ENCODE results near the gene INHBA. TPM values are rescaled to one million over a fixed set of nuclear protein-coding genes. Genes with fewer than 3 reads are reported as not detected.

The INHBA gene
- total and polyA plus RNA-seq, 2 experiments from 2014 or later, result 0.94 to 1.3 TPM

DNA sequence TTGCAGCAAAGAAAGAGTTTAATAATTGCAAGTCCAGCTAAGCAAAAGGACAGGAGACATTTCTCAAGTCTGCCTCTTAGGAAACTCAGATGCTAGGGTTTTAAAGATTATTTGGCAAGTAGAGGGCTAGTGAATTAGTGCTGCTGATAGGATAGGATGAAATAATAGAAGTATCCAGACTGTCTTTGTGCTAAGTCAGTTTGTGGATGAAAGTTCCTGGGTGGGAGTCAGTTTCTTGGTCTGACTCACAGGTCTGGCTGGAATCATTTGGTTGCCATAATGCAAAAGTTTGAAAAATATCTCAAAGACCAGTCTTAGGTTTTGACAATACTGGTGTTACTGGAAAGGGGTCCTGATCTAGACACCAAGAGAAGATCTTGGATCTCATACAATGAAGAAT lies 42.6 kb upstream of the INHBA start:
- peaks cover 14% of the 10 kb centered on the region for H3K4me1 Mint-ChIP-seq
- H3K4me3 Mint-ChIP-seq, result no peak overlapping the region
- no peak for ATAC-seq
- Histone ChIP-seq H3K27me3 (ENCODE audit: insufficient read depth) (no peaks in the 10 kb centered on the region), H3K4me3 (no peak overlapping the region), H3K36me3 (ENCODE audit: insufficient read depth) (peaks cover 6% of the 10 kb centered on the region; the same call in 1 of the 2 replicates), H3K79me2 (replicated peaks; ENCODE audit: insufficient read depth) (no peaks in the 10 kb centered on the region), H3K9me2 (ENCODE audit: insufficient read depth) (peaks cover 14% of the 10 kb centered on the region), H4K20me1 (replicated peaks; ENCODE audit: insufficient read depth) (no peaks in the 10 kb centered on the region), H2AFZ (peak overlapping the region; percentile 28; the same call in 1 of the 2 replicates), H3K27ac (ENCODE audit: low read depth) (no peak overlapping the region), H3F3A (replicated peaks; ENCODE audit: low read depth) (no peaks in the 10 kb centered on the region), H3K4me1 (ENCODE audit: insufficient read depth) (0 out of 2 replicates have a peak, but pooled peaks cover 5% of the 10 kb centered on the region), H3K4me2 (no peak overlapping the region)
- peaks cover 26% of the 10 kb centered on the region for H3K36me3 Mint-ChIP-seq (ENCODE audit: low read depth)
- TF ChIP-seq REST (IDR thresholded peaks at IDR 0.05; ENCODE audit: unreplicated experiment) (no peak), STAT1 (IDR thresholded peaks at IDR 0.05; ENCODE audit: unreplicated experiment) (no peak), JUNB (IDR thresholded peaks at IDR 0.05; ENCODE audit: unreplicated experiment) (no peak), ZNF114 (CRISPR knock-in tag; IDR thresholded peaks at IDR 0.05) (no peak), POLR2AphosphoS5 (IDR thresholded peaks at IDR 0.05; ENCODE audit: low read depth) (no peak), CTCF (conservative IDR thresholded peaks at IDR 0.05; ENCODE audit: low read depth in 2 of 2) (no peak), ETS1 (IDR thresholded peaks at IDR 0.05) (no peak), CREB1 (CRISPR knock-in tag; IDR thresholded peaks at IDR 0.05; ENCODE audit: low read depth) (no peak), NANOG (IDR thresholded peaks at IDR 0.05; ENCODE audit: borderline replicate concordance) (no peak), EZH2 (IDR thresholded peaks at IDR 0.05; ENCODE audit: low read depth, unreplicated experiment) (no peak), EZH2phosphoT487 (IDR thresholded peaks at IDR 0.05; ENCODE audit: unreplicated experiment) (no peak), ZNF331 (CRISPR knock-in tag; IDR thresholded peaks at IDR 0.05; ENCODE audit: low read depth) (no peak)
- TF ChIP-seq, protein P1, sequence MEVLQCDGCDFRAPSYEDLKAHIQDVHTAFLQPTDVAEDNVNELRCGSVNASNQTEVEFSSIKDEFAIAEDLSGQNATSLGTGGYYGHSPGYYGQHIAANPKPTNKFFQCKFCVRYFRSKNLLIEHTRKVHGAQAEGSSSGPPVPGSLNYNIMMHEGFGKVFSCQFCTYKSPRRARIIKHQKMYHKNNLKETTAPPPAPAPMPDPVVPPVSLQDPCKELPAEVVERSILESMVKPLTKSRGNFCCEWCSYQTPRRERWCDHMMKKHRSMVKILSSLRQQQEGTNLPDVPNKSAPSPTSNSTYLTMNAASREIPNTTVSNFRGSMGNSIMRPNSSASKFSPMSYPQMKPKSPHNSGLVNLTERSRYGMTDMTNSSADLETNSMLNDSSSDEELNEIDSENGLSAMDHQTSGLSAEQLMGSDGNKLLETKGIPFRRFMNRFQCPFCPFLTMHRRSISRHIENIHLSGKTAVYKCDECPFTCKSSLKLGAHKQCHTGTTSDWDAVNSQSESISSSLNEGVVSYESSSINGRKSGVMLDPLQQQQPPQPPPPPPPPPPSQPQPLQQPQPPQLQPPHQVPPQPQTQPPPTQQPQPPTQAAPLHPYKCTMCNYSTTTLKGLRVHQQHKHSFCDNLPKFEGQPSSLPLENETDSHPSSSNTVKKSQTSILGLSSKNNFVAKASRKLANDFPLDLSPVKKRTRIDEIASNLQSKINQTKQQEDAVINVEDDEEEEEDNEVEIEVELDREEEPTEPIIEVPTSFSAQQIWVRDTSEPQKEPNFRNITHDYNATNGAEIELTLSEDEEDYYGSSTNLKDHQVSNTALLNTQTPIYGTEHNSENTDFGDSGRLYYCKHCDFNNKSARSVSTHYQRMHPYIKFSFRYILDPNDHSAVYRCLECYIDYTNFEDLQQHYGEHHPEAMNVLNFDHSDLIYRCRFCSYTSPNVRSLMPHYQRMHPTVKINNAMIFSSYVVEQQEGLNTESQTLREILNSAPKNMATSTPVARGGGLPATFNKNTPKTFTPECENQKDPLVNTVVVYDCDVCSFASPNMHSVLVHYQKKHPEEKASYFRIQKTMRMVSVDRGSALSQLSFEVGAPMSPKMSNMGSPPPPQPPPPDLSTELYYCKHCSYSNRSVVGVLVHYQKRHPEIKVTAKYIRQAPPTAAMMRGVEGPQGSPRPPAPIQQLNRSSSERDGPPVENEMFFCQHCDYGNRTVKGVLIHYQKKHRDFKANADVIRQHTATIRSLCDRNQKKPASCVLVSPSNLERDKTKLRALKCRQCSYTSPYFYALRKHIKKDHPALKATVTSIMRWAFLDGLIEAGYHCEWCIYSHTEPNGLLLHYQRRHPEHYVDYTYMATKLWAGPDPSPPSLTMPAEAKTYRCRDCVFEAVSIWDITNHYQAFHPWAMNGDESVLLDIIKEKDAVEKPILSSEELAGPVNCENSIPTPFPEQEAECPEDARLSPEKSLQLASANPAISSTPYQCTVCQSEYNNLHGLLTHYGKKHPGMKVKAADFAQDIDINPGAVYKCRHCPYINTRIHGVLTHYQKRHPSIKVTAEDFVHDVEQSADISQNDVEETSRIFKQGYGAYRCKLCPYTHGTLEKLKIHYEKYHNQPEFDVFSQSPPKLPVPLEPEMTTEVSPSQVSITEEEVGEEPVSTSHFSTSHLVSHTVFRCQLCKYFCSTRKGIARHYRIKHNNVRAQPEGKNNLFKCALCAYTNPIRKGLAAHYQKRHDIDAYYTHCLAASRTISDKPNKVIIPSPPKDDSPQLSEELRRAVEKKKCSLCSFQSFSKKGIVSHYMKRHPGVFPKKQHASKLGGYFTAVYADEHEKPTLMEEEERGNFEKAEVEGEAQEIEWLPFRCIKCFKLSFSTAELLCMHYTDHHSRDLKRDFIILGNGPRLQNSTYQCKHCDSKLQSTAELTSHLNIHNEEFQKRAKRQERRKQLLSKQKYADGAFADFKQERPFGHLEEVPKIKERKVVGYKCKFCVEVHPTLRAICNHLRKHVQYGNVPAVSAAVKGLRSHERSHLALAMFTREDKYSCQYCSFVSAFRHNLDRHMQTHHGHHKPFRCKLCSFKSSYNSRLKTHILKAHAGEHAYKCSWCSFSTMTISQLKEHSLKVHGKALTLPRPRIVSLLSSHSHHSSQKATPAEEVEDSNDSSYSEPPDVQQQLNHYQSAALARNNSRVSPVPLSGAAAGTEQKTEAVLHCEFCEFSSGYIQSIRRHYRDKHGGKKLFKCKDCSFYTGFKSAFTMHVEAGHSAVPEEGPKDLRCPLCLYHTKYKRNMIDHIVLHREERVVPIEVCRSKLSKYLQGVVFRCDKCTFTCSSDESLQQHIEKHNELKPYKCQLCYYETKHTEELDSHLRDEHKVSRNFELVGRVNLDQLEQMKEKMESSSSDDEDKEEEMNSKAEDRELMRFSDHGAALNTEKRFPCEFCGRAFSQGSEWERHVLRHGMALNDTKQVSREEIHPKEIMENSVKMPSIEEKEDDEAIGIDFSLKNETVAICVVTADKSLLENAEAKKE (CRISPR knock-in tag; IDR thresholded peaks at IDR 0.05), result no peak
- H3K9me3 Mint-ChIP-seq, result peaks cover 29% of the 10 kb centered on the region
- H3K27ac Mint-ChIP-seq, result no peak overlapping the region
- H3K27me3 Mint-ChIP-seq (ENCODE audit: insufficient read depth, low read depth, poor library complexity), result peaks cover 1% of the 10 kb centered on the region
- DNase-seq (ENCODE audit: low spot score), result no peak
